Stimulated activated naive CD8-positive, alpha-beta T cell treated with anti-CD3 and anti-CD28 coated beads, Interleukin-15, amount 100 ng/mL, for 72 hours (primary cell): ENCODE data around the gene POLR1A.
A peak's percentile ranks its signal among the peaks of the same experiment; 100 is the strongest.

ENCODE experiments used
- ATAC-seq: fragments of 150-1000 bp; cut with Tn5 transposase; 2 replicates; pipeline ENCODE4 v1.10.0; 2021; ENCODE audit warnings: mild to moderate bottlenecking, moderate library complexity
- DNase-seq, 2 donors: peaks; one replicate each; pipeline ENCODE4 v3.0.0; 2021 to 2022
- H3K27ac Mint-ChIP-seq, 2 donors: one replicate each; pipeline ENCODE4 v1.8.0; 2022; ENCODE audit warnings: mild to moderate bottlenecking in 2 of 2, mixed read lengths in 2 of 2, moderate library complexity in 2 of 2
- H3K27me3 Mint-ChIP-seq: one replicate; pipeline ENCODE4 v1.8.0; 2022; ENCODE audit warnings: mixed read lengths
- H3K4me1 Mint-ChIP-seq: one replicate; pipeline ENCODE4 v1.8.0; 2022; ENCODE audit warnings: mild to moderate bottlenecking, mixed read lengths
- H3K4me3 Mint-ChIP-seq, 2 donors: one replicate each; pipeline ENCODE4 v1.8.0; 2022; ENCODE audit warnings: mild to moderate bottlenecking in 2 of 2, mixed read lengths in 2 of 2, moderate library complexity in 1 of 2
- H3K9me3 Mint-ChIP-seq, 2 donors: one replicate each; pipeline ENCODE4 v1.8.0; 2022; ENCODE audit warnings: mixed read lengths in 2 of 2

The POLR1A gene

DNA sequence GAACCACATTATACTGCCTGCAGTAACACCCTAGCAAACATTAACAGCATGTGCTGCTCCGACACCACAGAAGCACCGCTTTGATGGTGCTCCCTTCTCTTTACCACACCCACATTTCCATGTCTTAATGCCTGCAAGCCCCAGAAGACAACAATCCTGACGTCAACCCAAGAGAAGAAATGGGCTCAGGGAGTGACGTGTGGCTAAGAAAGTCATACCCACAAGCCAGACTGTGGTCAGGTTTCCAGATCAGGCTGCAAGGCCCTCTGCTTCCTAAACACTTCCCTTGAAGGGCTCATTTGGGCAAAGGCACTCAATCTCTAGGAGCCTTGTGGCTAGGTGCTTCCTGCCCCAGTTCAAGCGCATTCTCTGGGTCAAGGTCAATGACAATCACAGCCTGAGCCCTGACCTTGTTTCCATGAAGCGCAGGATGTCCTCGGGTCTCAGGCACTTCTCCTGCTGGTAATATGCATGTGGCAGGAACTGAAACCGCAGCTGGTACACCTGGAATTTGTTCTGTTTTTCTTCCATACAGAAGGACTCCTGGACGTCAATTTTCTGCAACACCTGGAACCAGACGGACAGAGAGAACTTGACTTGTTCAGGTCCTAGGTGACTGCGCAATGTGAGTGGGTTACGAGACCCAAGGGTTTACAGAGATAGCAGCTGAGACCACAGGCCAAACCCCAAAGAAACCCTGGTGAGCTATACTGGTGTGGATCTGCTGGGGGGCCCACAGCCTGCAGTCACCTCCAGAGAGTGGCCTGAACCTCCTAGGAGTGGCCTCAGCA lies 67.2 kb downstream of the POLR1A start:
- H3K27me3 Mint-ChIP-seq, result no peaks in the 10 kb centered on the region
- H3K4me3 Mint-ChIP-seq, result peak overlapping the region; percentile 63 to 71
- peaks cover 98% of the 10 kb centered on the region for H3K4me1 Mint-ChIP-seq
- DNase-seq (peak; percentile 63 to 84), ATAC-seq (peak; percentile 79)
- no peaks in the 10 kb centered on the region for H3K9me3 Mint-ChIP-seq
- H3K27ac Mint-ChIP-seq, result peak overlapping the region; percentile 96 to 97

GRCh38 chr2:86037795-86038192 lies 67.9 kb downstream of the POLR1A start:
- H3K4me3 Mint-ChIP-seq, result peak overlapping the region; percentile 63 to 71
- no peaks in the 10 kb centered on the region for H3K9me3 Mint-ChIP-seq
- DNase-seq (peak; percentile 43 to 49), ATAC-seq (peak; percentile 42)
- H3K4me1 Mint-ChIP-seq, result peaks cover 99% of the 10 kb centered on the region
- no peaks in the 10 kb centered on the region for H3K27me3 Mint-ChIP-seq
- peak overlapping the region; percentile 96 to 97 for H3K27ac Mint-ChIP-seq

GRCh38 chr2:86037141-86037794 lies 68.4 kb downstream of the POLR1A start:
- Mint-ChIP-seq H3K27ac (peak overlapping the region; percentile 93 to 95), H3K4me3 (peak overlapping the region; percentile 63 to 71), H3K27me3 (no peaks in the 10 kb centered on the region), H3K4me1 (peaks cover 99% of the 10 kb centered on the region), H3K9me3 (no peaks in the 10 kb centered on the region)
- peak in 1 of 2 donors; percentile 58 for DNase-seq
- peak; percentile 26 for ATAC-seq

- Mint-ChIP-seq H3K4me3 (peak overlapping the region; percentile 63 to 71), H3K27me3 (no peaks in the 10 kb centered on the region), H3K4me1 (peaks cover 96% of the 10 kb centered on the region), H3K9me3 (no peaks in the 10 kb centered on the region), H3K27ac (peak overlapping the region; percentile 62 to 95)
- DNase-seq, result no peak
- ATAC-seq, result no peak
These were observed 69.0 kb downstream of the POLR1A start for GRCh38 chr2:86036669-86037138.

- no peaks in the 10 kb centered on the region for H3K9me3 Mint-ChIP-seq
- no peaks in the 10 kb centered on the region for H3K27me3 Mint-ChIP-seq
- peak overlapping the region; percentile 63 to 71 for H3K4me3 Mint-ChIP-seq
- DNase-seq, result peak; percentile 54 to 77
- H3K4me1 Mint-ChIP-seq, result peaks cover 89% of the 10 kb centered on the region
- ATAC-seq, result peak; percentile 67
- H3K27ac Mint-ChIP-seq, result peak overlapping the region; percentile 62 to 95
These were observed 69.6 kb downstream of the POLR1A start for GRCh38 chr2:86035883-86036668.

DNA sequence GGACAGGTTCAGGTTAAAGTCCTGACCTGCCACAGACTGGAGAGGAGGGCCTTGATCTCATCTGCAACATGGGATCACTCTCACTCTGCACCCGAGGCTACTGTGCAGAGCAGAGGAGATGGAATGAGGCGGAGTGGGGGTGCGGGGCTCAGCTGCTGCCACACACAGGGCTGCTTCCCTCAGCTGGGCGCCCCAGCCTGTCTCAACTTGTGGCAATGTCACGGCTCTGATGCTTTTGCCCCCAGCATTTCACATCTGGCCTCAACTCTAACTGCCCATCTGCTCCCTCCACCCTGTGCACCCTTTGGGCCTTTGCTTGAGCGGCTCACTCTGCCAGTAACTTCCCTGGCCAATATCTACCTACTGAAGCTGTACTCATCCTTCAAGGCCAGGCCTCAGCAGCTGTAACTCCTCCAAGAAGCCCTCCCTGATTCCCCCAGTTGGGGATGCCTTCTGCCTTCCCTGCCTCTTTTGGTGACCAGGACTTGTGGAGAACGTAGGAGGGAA lies 70.3 kb downstream of the POLR1A start:
- H3K27me3 Mint-ChIP-seq, result no peaks in the 10 kb centered on the region
- no peaks in the 10 kb centered on the region for H3K9me3 Mint-ChIP-seq
- H3K4me3 Mint-ChIP-seq, result peak overlapping the region in 1 of 2 donors; percentile 63
- H3K4me1 Mint-ChIP-seq, result peaks cover 83% of the 10 kb centered on the region
- DNase-seq (no peak), ATAC-seq (no peak)
- peak overlapping the region; percentile 62 to 95 for H3K27ac Mint-ChIP-seq

DNA sequence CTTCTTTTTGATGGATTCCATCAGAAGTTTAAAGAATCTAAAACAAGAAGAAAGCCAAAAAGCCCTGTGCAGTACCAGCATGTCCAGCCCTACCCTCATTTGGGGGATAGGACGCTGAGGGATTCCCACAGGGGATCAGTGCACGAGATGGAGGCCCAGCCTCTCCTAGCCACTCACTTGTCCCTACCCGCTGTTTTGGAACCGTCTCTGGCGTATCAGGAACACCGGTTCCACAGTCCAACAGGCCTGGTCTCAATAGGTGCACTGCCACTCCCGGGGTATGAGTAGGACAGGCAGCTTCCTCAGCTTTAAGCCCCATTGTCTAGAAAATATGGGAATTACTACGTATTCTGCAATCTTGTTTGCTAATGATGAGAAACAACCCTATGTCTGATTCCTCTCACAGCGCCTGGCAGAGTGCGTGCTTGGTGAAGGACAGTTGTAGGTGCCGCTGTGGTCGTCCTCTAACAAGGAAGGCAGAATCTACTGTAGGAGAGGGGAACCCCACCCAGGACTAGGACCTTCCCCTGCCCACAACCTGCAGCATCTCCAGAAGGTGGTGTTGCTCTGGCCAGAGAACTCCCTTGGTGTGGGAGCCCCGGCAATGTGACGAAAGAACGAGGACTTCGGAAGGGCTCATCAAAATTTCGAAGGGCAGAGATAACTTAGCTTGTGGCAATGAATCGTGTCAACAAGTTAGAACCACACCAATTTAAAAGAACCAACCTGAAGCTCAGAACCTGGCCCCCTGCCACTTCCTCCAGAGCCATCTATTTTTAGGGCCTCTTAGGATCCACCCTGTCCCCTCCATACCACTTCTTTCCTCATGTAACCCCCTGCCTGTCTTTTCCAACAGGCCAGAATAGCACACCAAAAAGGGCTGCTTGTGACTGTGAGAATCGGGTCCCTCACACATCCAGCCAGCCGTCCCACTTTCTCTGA lies 71.7 kb downstream of the POLR1A start:
- Mint-ChIP-seq H3K9me3 (no peaks in the 10 kb centered on the region), H3K4me1 (peaks cover 69% of the 10 kb centered on the region), H3K4me3 (no peak overlapping the region), H3K27me3 (no peaks in the 10 kb centered on the region), H3K27ac (peak overlapping the region in 1 of 2 donors; percentile 68)
- DNase-seq (no peak), ATAC-seq (no peak)

DNA sequence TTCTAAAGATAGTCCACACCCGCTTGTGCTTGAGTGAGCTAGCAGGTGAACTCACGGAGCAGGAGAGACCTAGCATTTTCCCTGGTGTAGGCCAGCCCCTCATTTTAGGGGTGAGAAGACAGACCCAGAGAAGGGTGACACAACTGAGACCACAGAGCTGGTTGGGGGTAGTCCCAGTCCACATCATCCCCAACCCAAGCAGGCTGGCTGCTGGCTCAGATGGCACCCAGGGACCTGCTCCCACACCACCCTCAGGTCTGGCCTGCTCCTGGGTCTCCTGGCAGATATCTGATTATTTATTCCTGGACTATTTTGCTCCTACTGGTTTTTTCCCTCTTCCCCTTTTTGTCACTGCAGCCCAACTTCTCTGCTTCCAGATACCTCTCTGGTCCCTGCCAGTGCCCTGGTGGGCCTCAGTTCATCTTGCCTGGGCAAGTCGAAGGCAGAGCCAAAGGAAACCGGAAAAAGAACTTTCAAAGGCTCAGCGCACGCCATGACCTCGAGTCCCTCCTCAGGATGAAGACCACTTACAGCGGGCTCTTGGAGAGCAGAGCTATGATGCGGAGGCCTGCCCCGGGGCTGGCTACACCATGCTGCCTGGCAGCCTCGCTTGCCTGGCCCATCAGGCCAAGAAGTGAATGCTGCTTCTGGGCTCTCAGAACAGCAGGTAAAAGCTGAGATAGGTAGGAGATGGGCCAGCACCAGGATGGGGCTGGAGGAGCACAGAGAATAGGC lies 72.7 kb downstream of the POLR1A start:
- Mint-ChIP-seq H3K27ac (peak overlapping the region; percentile 85 to 90), H3K27me3 (no peaks in the 10 kb centered on the region), H3K4me1 (peaks cover 59% of the 10 kb centered on the region), H3K9me3 (no peaks in the 10 kb centered on the region), H3K4me3 (no peak overlapping the region)
- ATAC-seq (no peak), DNase-seq (no peak)

- ATAC-seq (no peak), DNase-seq (no peak)
- Mint-ChIP-seq H3K9me3 (no peaks in the 10 kb centered on the region), H3K4me3 (no peak overlapping the region), H3K4me1 (peaks cover 53% of the 10 kb centered on the region), H3K27ac (peak overlapping the region; percentile 37 to 55), H3K27me3 (no peaks in the 10 kb centered on the region)
These were observed 74.1 kb downstream of the POLR1A start for GRCh38 chr2:86031606-86032005.

DNA sequence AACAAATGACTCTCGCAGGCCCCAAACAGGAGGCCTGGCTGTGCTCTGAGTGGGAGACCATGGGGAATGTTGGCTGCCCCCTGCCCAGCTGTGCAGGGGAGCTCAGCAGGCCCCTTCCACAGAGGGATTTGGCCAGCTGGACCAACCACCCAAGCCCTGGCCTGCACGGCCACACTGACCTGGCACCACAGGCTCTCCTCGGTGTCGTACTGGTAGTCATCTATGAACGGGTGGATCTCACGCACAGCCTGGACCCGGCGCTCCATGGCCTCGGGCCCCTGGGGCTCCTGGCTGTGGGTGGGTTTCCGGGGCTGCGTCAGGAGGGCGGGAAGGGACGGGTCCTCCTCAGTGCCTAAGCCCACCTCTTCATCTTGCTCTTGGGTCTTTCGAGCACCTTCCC lies 74.5 kb downstream of the POLR1A start:
- H3K4me1 Mint-ChIP-seq, result peaks cover 53% of the 10 kb centered on the region
- no peak overlapping the region for H3K4me3 Mint-ChIP-seq
- H3K27ac Mint-ChIP-seq, result peak overlapping the region in 1 of 2 donors; percentile 37
- H3K9me3 Mint-ChIP-seq, result no peaks in the 10 kb centered on the region
- H3K27me3 Mint-ChIP-seq, result no peaks in the 10 kb centered on the region
- no peak for DNase-seq
- ATAC-seq, result no peak

- DNase-seq (no peak), ATAC-seq (no peak)
- Mint-ChIP-seq H3K4me3 (no peak overlapping the region), H3K4me1 (peaks cover 41% of the 10 kb centered on the region), H3K27ac (peak overlapping the region in 1 of 2 donors; percentile 86), H3K9me3 (no peaks in the 10 kb centered on the region), H3K27me3 (no peaks in the 10 kb centered on the region)
These were observed 75.8 kb downstream of the POLR1A start for GRCh38 chr2:86029873-86030272.

DNA sequence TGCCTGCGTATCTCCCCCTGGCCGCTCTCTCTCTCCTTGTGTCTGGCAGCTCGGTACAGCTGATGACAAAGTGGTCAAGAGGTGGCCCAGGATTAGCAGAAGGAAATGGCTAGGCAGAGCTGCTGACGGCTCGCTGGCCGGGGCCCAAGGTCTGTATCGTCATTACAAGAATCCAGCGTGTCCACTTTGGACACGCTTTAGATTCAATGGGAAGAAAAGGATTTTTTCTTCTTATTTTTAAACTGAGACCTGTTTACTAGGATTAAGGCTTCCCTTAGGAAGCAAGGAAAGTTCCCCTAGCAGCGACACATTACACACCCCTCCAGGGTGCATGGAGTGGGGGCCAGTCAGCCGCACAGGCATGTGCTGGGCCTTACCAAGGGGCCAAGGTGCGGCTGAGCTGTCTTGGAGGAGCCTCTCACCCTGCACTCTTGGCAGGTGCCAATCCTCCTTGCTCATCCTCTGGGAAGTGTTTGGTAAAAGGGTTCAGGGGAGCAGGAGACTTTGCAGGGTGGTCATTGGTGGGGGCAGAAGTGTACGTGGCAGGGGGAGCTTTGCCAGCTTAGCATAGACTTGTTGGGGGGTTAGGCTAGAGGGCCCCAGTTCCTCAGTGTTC lies 76.8 kb downstream of the POLR1A start:
- DNase-seq (no peak), ATAC-seq (no peak)
- Mint-ChIP-seq H3K27me3 (no peaks in the 10 kb centered on the region), H3K9me3 (no peaks in the 10 kb centered on the region), H3K4me1 (peaks cover 36% of the 10 kb centered on the region), H3K4me3 (no peak overlapping the region), H3K27ac (peak overlapping the region; percentile 13 to 78)

DNA sequence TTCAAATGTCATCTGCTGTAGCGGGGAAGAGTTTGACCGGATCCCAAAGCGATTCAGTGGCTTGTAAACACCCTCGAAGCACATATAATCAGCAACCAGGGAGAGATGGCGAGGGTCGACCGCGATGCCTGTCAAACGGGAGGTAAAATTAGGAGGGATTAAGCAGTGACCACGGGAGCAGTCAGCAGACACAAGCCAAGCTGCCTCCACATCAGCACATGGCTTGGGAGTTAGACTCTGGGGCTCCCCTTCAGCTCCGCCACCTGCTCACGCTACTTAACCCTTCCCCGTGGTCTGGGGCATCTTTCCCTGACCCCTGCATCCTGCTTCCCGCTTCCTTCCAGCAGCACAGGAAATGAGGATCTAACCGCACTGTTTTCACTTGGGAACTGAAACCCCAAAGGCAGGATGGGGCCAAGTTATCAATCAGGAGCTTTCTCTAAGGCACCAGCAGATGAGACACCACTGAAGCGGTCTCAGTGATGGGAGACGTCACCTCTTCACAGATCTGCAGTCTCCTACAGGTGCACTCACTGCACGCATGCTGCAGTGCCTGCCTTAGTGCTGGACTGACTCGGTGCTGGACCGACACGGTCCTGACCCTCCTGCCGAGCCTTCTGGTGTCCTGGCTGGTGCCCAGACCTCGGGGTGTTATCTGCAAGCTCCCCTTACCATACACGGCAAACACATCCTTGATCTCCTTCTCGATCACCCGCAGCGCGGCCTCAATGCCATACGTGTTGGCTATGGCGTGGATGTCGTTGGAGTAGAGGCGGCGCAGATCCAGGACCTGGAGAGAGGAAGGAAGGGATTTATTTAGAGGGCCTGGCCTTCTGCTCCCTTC lies 77.5 kb downstream of the POLR1A start:
- H3K9me3 Mint-ChIP-seq, result no peaks in the 10 kb centered on the region
- no peak for DNase-seq
- no peak for ATAC-seq
- H3K27ac Mint-ChIP-seq, result no peak overlapping the region
- H3K4me3 Mint-ChIP-seq, result no peak overlapping the region
- H3K4me1 Mint-ChIP-seq, result peaks cover 35% of the 10 kb centered on the region
- no peaks in the 10 kb centered on the region for H3K27me3 Mint-ChIP-seq
